Measurements from ENCODE around the gene RBMS3. TPM values are rescaled to one million over a fixed set of nuclear protein-coding genes. Genes with fewer than 3 reads are reported as not detected.

The RBMS3 gene
- total RNA-seq, 2 donors from 2014 or later = 2.8 to 9.6 TPM

DNA sequence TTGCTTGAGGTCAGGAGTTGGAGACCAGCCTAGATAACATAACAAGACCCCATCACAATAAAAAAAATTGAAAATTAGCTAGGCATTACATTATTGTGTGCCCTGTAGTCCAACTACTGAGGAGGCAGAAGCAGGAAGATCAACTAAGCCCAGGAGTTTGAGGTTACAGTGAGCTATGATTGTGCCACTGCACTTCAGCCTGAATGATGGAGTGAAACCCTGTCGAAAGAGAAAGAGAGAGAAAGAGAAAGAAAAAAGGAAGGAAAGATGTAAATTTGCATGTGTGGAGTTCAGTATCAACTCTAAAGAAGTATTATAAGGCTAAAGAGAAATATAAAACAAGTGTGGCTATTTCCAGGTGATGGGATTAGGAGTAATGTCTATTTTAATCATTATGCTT, 661.4 kb downstream of the RBMS3 start:
- DNase-seq = no peak
- TF ChIP-seq, protein P1, sequence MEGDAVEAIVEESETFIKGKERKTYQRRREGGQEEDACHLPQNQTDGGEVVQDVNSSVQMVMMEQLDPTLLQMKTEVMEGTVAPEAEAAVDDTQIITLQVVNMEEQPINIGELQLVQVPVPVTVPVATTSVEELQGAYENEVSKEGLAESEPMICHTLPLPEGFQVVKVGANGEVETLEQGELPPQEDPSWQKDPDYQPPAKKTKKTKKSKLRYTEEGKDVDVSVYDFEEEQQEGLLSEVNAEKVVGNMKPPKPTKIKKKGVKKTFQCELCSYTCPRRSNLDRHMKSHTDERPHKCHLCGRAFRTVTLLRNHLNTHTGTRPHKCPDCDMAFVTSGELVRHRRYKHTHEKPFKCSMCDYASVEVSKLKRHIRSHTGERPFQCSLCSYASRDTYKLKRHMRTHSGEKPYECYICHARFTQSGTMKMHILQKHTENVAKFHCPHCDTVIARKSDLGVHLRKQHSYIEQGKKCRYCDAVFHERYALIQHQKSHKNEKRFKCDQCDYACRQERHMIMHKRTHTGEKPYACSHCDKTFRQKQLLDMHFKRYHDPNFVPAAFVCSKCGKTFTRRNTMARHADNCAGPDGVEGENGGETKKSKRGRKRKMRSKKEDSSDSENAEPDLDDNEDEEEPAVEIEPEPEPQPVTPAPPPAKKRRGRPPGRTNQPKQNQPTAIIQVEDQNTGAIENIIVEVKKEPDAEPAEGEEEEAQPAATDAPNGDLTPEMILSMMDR (IDR thresholded peaks at IDR 0.05) = no peak
- intact Hi-C loops (cut with DNase I) = no loop called here
- Histone ChIP-seq H3K9ac (ENCODE audit: low read depth in 2 of 2, low read length in 2 of 2) (no peak overlapping the region), H3K9me3 (no peaks in the 10 kb centered on the region), H3K4me3 (no peak overlapping the region), H3K4me1 (no peaks in the 10 kb centered on the region), H3K27ac (no peak overlapping the region), H3K36me3 (no peaks in the 10 kb centered on the region), H3K27me3 (no peaks in the 10 kb centered on the region)

GRCh38 chr3:29949131-29949530, 668.3 kb downstream of the RBMS3 start:
- DNase-seq = no peak
- no peaks in the 10 kb centered on the region for H3K36me3 ChIP-seq
- H3K4me1 ChIP-seq = no peaks in the 10 kb centered on the region
- no peak overlapping the region for H3K27ac ChIP-seq
- H3K9ac ChIP-seq (ENCODE audit: low read depth in 2 of 2, low read length in 2 of 2) = no peak overlapping the region
- H3K9me3 ChIP-seq = no peaks in the 10 kb centered on the region
- TF ChIP-seq, protein P1 (IDR thresholded peaks at IDR 0.05) = no peak
- no peaks in the 10 kb centered on the region for H3K27me3 ChIP-seq
- no peak overlapping the region for H3K4me3 ChIP-seq
- intact Hi-C loops (cut with DNase I) = no loop called here

DNA sequence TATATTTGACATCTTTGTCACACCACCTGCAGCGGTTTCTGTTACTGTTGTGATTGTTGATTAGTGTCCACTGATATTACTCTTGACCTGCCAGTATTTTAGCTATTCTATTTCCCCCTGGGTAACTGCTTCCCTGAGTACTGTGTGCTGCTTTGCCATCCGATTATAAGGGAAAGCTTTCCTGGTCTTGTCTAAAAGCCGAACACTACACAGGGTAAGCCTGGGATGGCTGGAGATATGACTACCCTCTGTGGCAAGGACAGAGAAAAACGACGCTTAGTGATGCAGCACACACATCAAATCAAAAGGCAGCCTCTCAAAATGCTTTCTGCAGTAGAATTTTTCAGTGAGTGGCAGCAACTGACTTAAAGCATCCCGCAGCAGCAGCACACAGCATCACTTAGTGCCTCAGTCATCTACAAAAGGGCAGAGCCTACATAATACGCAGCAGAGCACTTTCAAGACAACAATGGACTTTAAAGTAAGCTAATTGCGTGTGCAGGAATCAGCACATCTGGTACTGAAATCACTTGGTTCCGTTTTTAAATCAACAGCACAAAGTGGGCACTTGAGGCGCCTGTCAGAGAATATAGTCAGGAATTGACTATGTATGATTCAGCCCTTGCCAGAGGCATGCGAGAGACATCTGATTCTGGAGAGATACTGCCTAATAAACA, 669.2 kb downstream of the RBMS3 start:
- Histone ChIP-seq H3K4me1 (no peaks in the 10 kb centered on the region), H3K9ac (ENCODE audit: low read depth in 2 of 2, low read length in 2 of 2) (no peak overlapping the region), H3K9me3 (no peaks in the 10 kb centered on the region), H3K4me3 (no peak overlapping the region), H3K27ac (no peak overlapping the region), H3K27me3 (no peaks in the 10 kb centered on the region), H3K36me3 (no peaks in the 10 kb centered on the region)
- DNase-seq = no peak
- intact Hi-C loops (cut with DNase I) = no loop called here
- TF ChIP-seq, protein P1 (IDR thresholded peaks at IDR 0.05) = no peak

- no peaks in the 10 kb centered on the region for H3K9me3 ChIP-seq
- TF ChIP-seq, protein P1 (IDR thresholded peaks at IDR 0.05) = no peak
- no peak overlapping the region for H3K27ac ChIP-seq
- H3K36me3 ChIP-seq = no peaks in the 10 kb centered on the region
- DNase-seq = no peak
- intact Hi-C loops (cut with DNase I) = no loop called here
- no peaks in the 10 kb centered on the region for H3K27me3 ChIP-seq
- no peaks in the 10 kb centered on the region for H3K4me1 ChIP-seq
- no peak overlapping the region for H3K9ac ChIP-seq (ENCODE audit: low read depth in 2 of 2, low read length in 2 of 2)
- no peak overlapping the region for H3K4me3 ChIP-seq
These were observed 671.6 kb downstream of the RBMS3 start for GRCh38 chr3:29952431-29952830.

DNA sequence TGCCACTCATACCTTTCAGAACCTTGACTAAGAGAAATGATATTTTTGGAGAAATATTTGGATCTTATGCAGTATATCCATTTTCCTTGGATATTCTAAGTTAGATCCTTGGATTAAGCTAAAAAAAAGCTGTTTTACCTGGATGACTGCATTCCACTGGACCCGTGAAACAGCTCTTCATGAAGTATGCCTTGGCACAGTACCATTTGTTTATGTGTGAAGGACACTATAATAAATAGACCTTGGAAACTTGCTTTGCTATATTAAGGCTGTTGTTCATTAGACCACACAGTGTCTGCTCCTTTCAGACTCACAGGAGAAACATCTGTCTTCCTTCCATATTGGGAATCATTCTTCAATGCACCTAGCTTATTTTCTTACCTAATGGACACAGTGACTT, 674.5 kb downstream of the RBMS3 start:
- H3K27ac ChIP-seq = no peak overlapping the region
- no peaks in the 10 kb centered on the region for H3K9me3 ChIP-seq
- TF ChIP-seq, protein P1 (IDR thresholded peaks at IDR 0.05) = no peak
- no peaks in the 10 kb centered on the region for H3K27me3 ChIP-seq
- H3K36me3 ChIP-seq = no peaks in the 10 kb centered on the region
- H3K9ac ChIP-seq (ENCODE audit: low read depth in 2 of 2, low read length in 2 of 2) = no peak overlapping the region
- H3K4me3 ChIP-seq = no peak overlapping the region
- H3K4me1 ChIP-seq = no peaks in the 10 kb centered on the region
- intact Hi-C loops (cut with DNase I) = no loop called here
- DNase-seq = no peak

Data from colonic mucosa (tissue), 4 donors.